ENCODE data around the gene GCNT2. TPM values are rescaled to one million over a fixed set of nuclear protein-coding genes. Genes with fewer than 3 reads are reported as not detected.

The GCNT2 gene
- total and polyA plus RNA-seq, 5 experiments from 2014 or later = 0.85 to 4.6 (median 1.8) TPM

GRCh38 chr6:10676403-10676802 is 155.3 kb downstream of the GCNT2 start:
- POLR2A ChIA-PET = no interaction called here
- H3K27me3 Mint-ChIP-seq = peaks cover 0 to 5% (median 0%) of the 10 kb centered on the region in 5 donors
- no peaks in the 10 kb centered on the region for H3K4me1 Mint-ChIP-seq
- H3K4me3 Mint-ChIP-seq = no peak overlapping the region
- no peak overlapping the region for H3K27ac Mint-ChIP-seq
- no peaks in the 10 kb centered on the region for H3K9me3 Mint-ChIP-seq
- no peak for ATAC-seq
- H3K36me3 Mint-ChIP-seq = peaks cover 0 to 5% (median 0%) of the 10 kb centered on the region in 3 donors
- no peak for DNase-seq

- Mint-ChIP-seq H3K36me3 (peaks cover 0 to 5% (median 0%) of the 10 kb centered on the region in 3 donors), H3K27ac (no peak overlapping the region), H3K4me3 (no peak overlapping the region), H3K27me3 (peaks cover 0 to 5% (median 0%) of the 10 kb centered on the region in 5 donors), H3K9me3 (no peaks in the 10 kb centered on the region), H3K4me1 (peaks cover 2 to 14% (median 11%) of the 10 kb centered on the region in 4 donors)
- POLR2A ChIA-PET = no interaction called here
- DNase-seq = no peak
- no peak for ATAC-seq
Measured at GRCh38 chr6:10678456-10678855, 157.3 kb downstream of the GCNT2 start.

Other genes starting within 250 kb of the GCNT2 start
- not detected for gene TFAP2A, start 106.3 kb upstream of the GCNT2 start, total RNA-seq
- not detected for gene TFAP2A, start 106.3 kb upstream of the GCNT2 start, polyA plus RNA-seq
- gene C6orf52, start 173.3 kb downstream of the GCNT2 start, total RNA-seq = 1 to 10 TPM; 1.2 to 1.8 TPM
- 1 to 10 TPM in 1 of 3 donors, under 1 TPM in 1, not detected in 1; 0.60 to 1.0 TPM for gene C6orf52, start 173.3 kb downstream of the GCNT2 start, polyA plus RNA-seq
- 10 to 100 TPM in 1 of 2 experiments, 1 to 10 TPM in 1; 8.5 to 11.0 TPM for gene PAK1IP1, start 173.6 kb downstream of the GCNT2 start, total RNA-seq
- gene PAK1IP1, start 173.6 kb downstream of the GCNT2 start, polyA plus RNA-seq = 10 to 100 TPM; 17.6 to 26.9 (median 22.4) TPM
- gene TMEM14C, start 201.7 kb downstream of the GCNT2 start, total RNA-seq = 10 to 100 TPM; 33.7 to 35.8 TPM
- gene TMEM14C, start 201.7 kb downstream of the GCNT2 start, polyA plus RNA-seq = 100 to 1,000 TPM in 2 of 3 donors, 10 to 100 TPM in 1; 95.9 to 205 (median 135) TPM
- gene TMEM14B, start 226.5 kb downstream of the GCNT2 start, total RNA-seq = 10 to 100 TPM; 76.4 to 83.9 TPM
- 100 to 1,000 TPM; 194 to 241 (median 212) TPM for gene TMEM14B, start 226.5 kb downstream of the GCNT2 start, polyA plus RNA-seq